GM12892 (cell line): ENCODE results near the gene RBBP8.

ENCODE experiments used
- POLR2AphosphoS5 ChIP-seq: IDR thresholded peaks from 2 replicates; pipeline ENCODE4 v1.6.1; 2011; ENCODE audit warnings: low read depth, low read length, control low read depth
- TAF1 ChIP-seq: IDR thresholded peaks from 2 replicates; pipeline ENCODE4 v1.6.1; 2011; ENCODE audit warnings: low read depth, mild to moderate bottlenecking, control low read depth, low read length, borderline replicate concordance

DNA sequence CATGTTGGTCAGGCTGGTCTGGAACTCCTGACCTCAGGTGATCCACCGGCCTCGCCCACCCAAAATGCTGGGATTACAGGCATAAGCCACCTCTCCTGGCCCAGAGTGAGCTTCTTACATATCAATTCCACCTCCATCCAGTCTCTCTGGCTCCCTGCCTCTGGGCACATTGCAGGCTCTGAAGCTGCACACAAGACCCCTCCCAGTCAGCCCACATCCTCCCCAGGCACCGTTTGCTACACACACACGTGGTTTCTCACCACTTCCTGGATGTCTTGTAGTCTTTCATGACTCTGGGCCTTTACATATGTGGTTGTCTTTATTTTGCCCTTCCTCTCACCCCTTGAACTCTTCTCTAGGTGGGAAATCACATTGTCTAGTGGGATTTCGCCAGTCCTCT, 138.2 kb downstream of the RBBP8 start:
- 0 out of 2 replicates have a peak, but pooled peaks have one; percentile 27 for TF ChIP-seq POLR2AphosphoS5
- no peak for TF ChIP-seq TAF1
